DOHH2 (cell line): ENCODE measurements around the gene TXNDC17.
"Not testable (repeated sequence)": the region's sequence is repeated elsewhere in the genome, so short reads cannot be mapped to it uniquely, and the experiment has no call there.

Source experiments
- H3F3A ChIP-seq: fragments of 200-600 bp; sonication (generic), shearing (Covaris generic); 2 replicates; pipeline ENCODE4 v1.6.0; 2016; ENCODE audit warnings: antibody characterized with exemption, mild to moderate bottlenecking; ENCODE audit not compliant: control insufficient read depth, insufficient read depth
- H3K27ac ChIP-seq: fragments of 200-600 bp; sonication (generic); 2 replicates; pipeline ENCODE4 v1.5.1; 2014; ENCODE audit warnings: low read depth, mild to moderate bottlenecking, low read length, moderate library complexity
- H3K27me3 ChIP-seq: fragments of 200-600 bp; sonication (generic); 2 replicates; pipeline ENCODE4 v1.6.1; 2014; ENCODE audit warnings: mild to moderate bottlenecking, low read length, mixed read lengths; ENCODE audit not compliant: control insufficient read depth
- H3K36me3 ChIP-seq: fragments of 200-600 bp; sonication (generic); 2 replicates; pipeline ENCODE4 v1.6.1; 2014; ENCODE audit warnings: mild to moderate bottlenecking, low read length, moderate library complexity, mixed read lengths; ENCODE audit not compliant: control insufficient read depth
- H3K4me1 ChIP-seq: fragments of 200-600 bp; sonication (generic); 2 replicates; pipeline ENCODE4 v1.6.1; 2014; ENCODE audit warnings: mild to moderate bottlenecking, low read length, mixed read lengths; ENCODE audit not compliant: control insufficient read depth
- H3K4me2 ChIP-seq: fragments of 200-600 bp; sonication (generic); 2 replicates; pipeline ENCODE4 v1.6.0; 2014; ENCODE audit warnings: mild to moderate bottlenecking, low read length, moderate library complexity
- H3K4me3 ChIP-seq: fragments of 200-600 bp; sonication (generic); 2 replicates; pipeline ENCODE4 v1.5.1; 2014; ENCODE audit warnings: mild to moderate bottlenecking, low read length, mixed read lengths
- H3K79me2 ChIP-seq: fragments of 200-600 bp; sonication (generic); 2 replicates; pipeline ENCODE4 v1.6.1; 2014; ENCODE audit warnings: mild to moderate bottlenecking, low read length, mixed read lengths; ENCODE audit not compliant: control insufficient read depth
- H3K9me2 ChIP-seq: fragments of 200-600 bp; sonication (generic); replicated peaks from 2 replicates; pipeline ENCODE4 v1.6.1; 2014; ENCODE audit warnings: mild to moderate bottlenecking, low read length, mixed read lengths; ENCODE audit not compliant: control insufficient read depth
- H3K9me3 ChIP-seq: fragments of 200-600 bp; sonication (generic); 2 replicates; pipeline ENCODE4 v1.6.1; 2014; ENCODE audit warnings: antibody characterized with exemption, low read length, mixed read lengths; ENCODE audit not compliant: control insufficient read depth, insufficient read depth
- H4K20me1 ChIP-seq: fragments of 200-600 bp; sonication (generic); 2 replicates; pipeline ENCODE4 v1.6.0; 2014; ENCODE audit warnings: low read depth, mild to moderate bottlenecking, antibody characterized with exemption, low read length, moderate library complexity; ENCODE audit not compliant: control insufficient read depth, insufficient read depth
- CTCF ChIP-seq: fragments of 200-600 bp; sonication (generic); IDR thresholded peaks from one replicate; pipeline ENCODE4 v1.5.1; 2014; ENCODE audit warnings: antibody characterized with exemption, mild to moderate bottlenecking, low read depth, low read length; ENCODE audit not compliant: poor library complexity, severe bottlenecking
- EZH2phosphoT487 ChIP-seq: fragments of 200-600 bp; sonication (generic); IDR thresholded peaks from 2 replicates; pipeline ENCODE4 v1.6.1; 2017; ENCODE audit warnings: borderline replicate concordance, mild to moderate bottlenecking, antibody characterized with exemption, low read length, moderate library complexity, mixed read lengths

TXNDC17 gene

GRCh38 chr17:6656797-6657632 is 16.2 kb downstream of the TXNDC17 start:
- H3K4me3 ChIP-seq: peak overlapping the region; percentile 79
- H4K20me1 ChIP-seq, H3K9me2 ChIP-seq, H3K9me3 ChIP-seq, H3K27me3 ChIP-seq, H3K36me3 ChIP-seq: not testable (repeated sequence)
- peak overlapping the region; percentile 34 for H3K27ac ChIP-seq
- peak overlapping the region; percentile 99 for H3K4me2 ChIP-seq
- H3K4me1 ChIP-seq: peaks cover 68% of the 10 kb centered on the region
- peaks cover 13% of the 10 kb centered on the region for H3F3A ChIP-seq
- peaks cover 13% of the 10 kb centered on the region for H3K79me2 ChIP-seq

DNA sequence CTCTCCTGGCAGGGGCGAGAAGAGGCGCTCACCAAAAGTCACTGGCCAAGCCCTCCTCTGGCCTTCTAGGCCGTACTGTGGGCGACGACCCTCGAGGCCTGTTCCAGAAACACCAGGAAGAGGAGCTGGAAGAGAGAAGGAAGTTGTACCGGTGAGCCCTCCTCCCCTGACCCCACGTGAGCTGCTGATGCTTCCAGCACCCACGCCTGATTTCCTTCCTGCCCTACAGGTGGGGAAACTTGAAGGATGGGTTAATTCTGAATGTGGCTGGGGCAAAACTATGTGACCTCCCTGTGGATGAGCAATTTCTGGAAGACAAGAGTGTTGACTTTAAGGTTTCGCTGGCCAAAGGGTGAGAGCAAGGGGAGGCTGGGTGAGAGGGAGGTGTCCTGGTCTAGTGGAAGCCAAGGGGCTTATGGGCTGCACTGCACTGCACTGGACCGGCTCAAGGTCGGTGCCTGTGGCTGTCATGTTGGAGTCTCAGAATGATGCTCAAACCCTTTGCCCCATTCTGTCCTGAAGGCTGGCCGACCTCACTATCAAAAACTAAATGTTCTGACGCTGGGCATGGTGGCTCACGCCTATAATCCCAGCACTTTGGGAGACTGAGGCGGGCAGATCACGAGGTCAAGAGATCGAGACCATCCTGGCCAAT is 16.9 kb downstream of the TXNDC17 start:
- no peaks in the 10 kb centered on the region for H4K20me1 ChIP-seq
- no peaks in the 10 kb centered on the region for H3K9me2 ChIP-seq
- peak overlapping the region; percentile 34 for H3K27ac ChIP-seq
- no peaks in the 10 kb centered on the region for H3K36me3 ChIP-seq
- H3K4me2 ChIP-seq: peak overlapping the region; percentile 99
- no peaks in the 10 kb centered on the region for H3K9me3 ChIP-seq
- TF ChIP-seq EZH2phosphoT487 (no peak), CTCF (no peak)
- peaks cover 8% of the 10 kb centered on the region for H3K79me2 ChIP-seq
- peak overlapping the region; percentile 79 for H3K4me3 ChIP-seq
- H3K27me3 ChIP-seq: peaks cover 5% of the 10 kb centered on the region; the same call in 1 of the 2 replicates
- peaks cover 13% of the 10 kb centered on the region for H3F3A ChIP-seq
- peaks cover 68% of the 10 kb centered on the region for H3K4me1 ChIP-seq

DNA sequence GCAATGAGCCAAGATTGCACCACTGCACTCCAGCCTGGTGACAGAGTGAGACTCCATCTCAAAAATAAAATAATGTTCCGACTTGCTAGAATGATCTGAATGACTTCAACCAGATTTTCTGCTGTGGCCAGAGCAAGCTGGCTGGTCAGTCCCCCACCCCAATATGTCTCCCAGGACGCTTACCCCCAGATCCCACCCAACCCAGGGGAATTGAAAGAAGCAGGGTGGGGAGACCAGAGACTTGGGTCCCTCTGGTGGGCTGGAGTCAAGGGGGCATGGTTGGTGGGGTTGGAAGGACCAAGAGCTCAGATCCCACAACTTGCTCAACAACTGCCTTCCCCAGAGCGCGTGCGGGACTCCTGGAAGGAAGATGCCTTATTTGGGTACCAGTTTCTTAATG is 17.6 kb downstream of the TXNDC17 start:
- not testable (repeated sequence) for H3K9me2 ChIP-seq, H3K36me3 ChIP-seq, H3K79me2 ChIP-seq, H3K27ac ChIP-seq, H3K9me3 ChIP-seq, H3K27me3 ChIP-seq, H4K20me1 ChIP-seq
- Histone ChIP-seq H3K4me1 (peaks cover 64% of the 10 kb centered on the region), H3F3A (peaks cover 13% of the 10 kb centered on the region), H3K4me2 (peak overlapping the region; percentile 99; the same call in 1 of the 2 replicates), H3K4me3 (peak overlapping the region; percentile 79; the same call in 1 of the 2 replicates)

DNA sequence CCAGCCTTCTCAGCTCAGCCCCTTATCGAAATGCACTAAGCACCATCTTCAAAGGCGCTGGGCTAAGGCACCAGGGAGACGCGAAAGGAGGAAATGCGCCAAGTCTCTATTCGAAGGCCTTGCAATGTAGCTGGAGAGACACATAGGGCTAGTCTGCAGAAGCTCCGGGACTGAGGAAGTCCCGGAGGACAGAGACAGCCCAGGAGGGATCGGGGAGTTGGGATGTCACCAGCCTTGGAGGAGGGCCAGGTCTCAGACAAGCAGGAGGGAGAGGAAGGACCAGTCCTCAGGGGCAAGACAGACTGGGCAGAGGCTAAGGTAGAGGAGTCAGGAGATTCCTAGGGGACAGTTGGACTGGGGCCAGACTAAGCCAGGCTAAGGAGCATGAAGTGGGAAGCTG is 19.2 kb downstream of the TXNDC17 start:
- H3F3A ChIP-seq: peaks cover 5% of the 10 kb centered on the region
- H3K79me2 ChIP-seq: peaks cover 8% of the 10 kb centered on the region
- peak overlapping the region; percentile 87 for H3K4me2 ChIP-seq
- H3K9me2 ChIP-seq: no peaks in the 10 kb centered on the region
- peaks cover 52% of the 10 kb centered on the region for H3K4me1 ChIP-seq
- H4K20me1 ChIP-seq: no peaks in the 10 kb centered on the region
- no peaks in the 10 kb centered on the region for H3K9me3 ChIP-seq
- H3K27me3 ChIP-seq: peaks cover 5% of the 10 kb centered on the region; the same call in 1 of the 2 replicates
- TF ChIP-seq EZH2phosphoT487: no peak
- TF ChIP-seq CTCF: no peak
- H3K36me3 ChIP-seq: no peaks in the 10 kb centered on the region
- H3K27ac ChIP-seq: peak overlapping the region; percentile 70
- peak overlapping the region; percentile 59 for H3K4me3 ChIP-seq
